ENCODE results near the gene HS3ST4. TPM values are rescaled to one million over a fixed set of nuclear protein-coding genes. Genes with fewer than 3 reads are reported as not detected.

HS3ST4 gene
- total and polyA plus RNA-seq, 10 of the 15 experiments (the other 5 are each of a cell fraction or from before 2014, with no cell fraction given) = 0.05 TPM; not detected in 9

GRCh38 chr16:26175944-26176343 is 484.2 kb downstream of the HS3ST4 start (continued):
- TF ChIP-seq MLLT1 (IDR thresholded peaks at IDR 0.05) = no peak
- TF ChIP-seq IRF5 (IDR thresholded peaks at IDR 0.05; ENCODE audit: borderline replicate concordance) = no peak
- TF ChIP-seq NKRF (conservative IDR thresholded peaks at IDR 0.05) = no peak
- no peak for TF ChIP-seq CUX1 (IDR thresholded peaks at IDR 0.05; ENCODE audit: insufficient replicate concordance, low read depth, low read length)
- TF ChIP-seq STAT1 (conservative IDR thresholded peaks at IDR 0.05) = no peak
- TF ChIP-seq ZZZ3 (IDR thresholded peaks at IDR 0.05; ENCODE audit: control insufficient read depth, insufficient read length, low read depth) = no peak
- TF ChIP-seq SREBF1 (IDR thresholded peaks at IDR 0.05; ENCODE audit: low read length) = no peak
- no peak for TF ChIP-seq EGR1 (IDR thresholded peaks at IDR 0.05; ENCODE audit: borderline replicate concordance in 1 of 2, low read depth in 2 of 2, low read length in 2 of 2)

Measured in GM12878 (cell line).